ENCODE data around the gene KLHL29. TPM values are rescaled to one million over a fixed set of nuclear protein-coding genes. Genes with fewer than 3 reads are reported as not detected.

The KLHL29 gene
- total RNA-seq, 1 experiment from 2014 or later: 7.7 TPM

- CTCF ChIA-PET: interaction anchor here (0.6 kb wide), 1 partner anchor 1258 kb away, joined by 4 read pairs; no protein-coding TSS in a partner anchor
- Histone ChIP-seq H3K27ac (ENCODE audit: low read length) (no peak overlapping the region), H3K36me3 (ENCODE audit: control insufficient read depth, insufficient read depth, low read length) (no peaks in the 10 kb centered on the region), H3K4me1 (ENCODE audit: control insufficient read depth, insufficient read depth, low read length) (no peaks in the 10 kb centered on the region), H3K4me3 (ENCODE audit: low read depth in 2 of 2, low read length in 2 of 2) (no peak overlapping the region), H3K9me3 (ENCODE audit: control insufficient read depth, insufficient read depth, low read depth, low read length) (no peaks in the 10 kb centered on the region), H3K27me3 (ENCODE audit: control insufficient read depth, insufficient read depth, low read length) (no peaks in the 10 kb centered on the region)
- intact Hi-C loops (cut with micrococcal nuclease; ENCODE audit: unreplicated experiment): no loop called here
- DNase-seq (ENCODE audit: low read depth, low spot score) (no peak), ATAC-seq (no peak)
- POLR2A ChIA-PET: no interaction called here
- TF ChIP-seq CTCF (IDR thresholded peaks at IDR 0.05): no peak
- no peak for TF ChIP-seq SIN3A (IDR thresholded peaks at IDR 0.05; ENCODE audit: borderline replicate concordance, insufficient read depth, low read depth, low read length)
- no peak for TF ChIP-seq POLR2AphosphoS5 (IDR thresholded peaks at IDR 0.05; ENCODE audit: low read depth, low read length)
- no peak for TF ChIP-seq REST (IDR thresholded peaks at IDR 0.05; ENCODE audit: insufficient read depth in 1 of 2, low read depth in 2 of 2, low read length in 1 of 2)
- TF ChIP-seq TCF7L2 (IDR thresholded peaks at IDR 0.05; ENCODE audit: low read depth, low read length): no peak
- BruUV-seq (replicated peaks): no TSS peak
- in situ Hi-C loops (cut with HindIII; ENCODE audit: low pct_unique_long_range_greater_than_20kb, low sequenced_read_pairs): no loop called here
These were observed 299.6 kb downstream of the KLHL29 start for GRCh38 chr2:23684395-23685176.

GRCh38 chr2:23685181-23685580, 300.2 kb downstream of the KLHL29 start:
- Histone ChIP-seq H3K4me1 (ENCODE audit: control insufficient read depth, insufficient read depth, low read length) (no peaks in the 10 kb centered on the region), H3K4me3 (ENCODE audit: low read depth in 2 of 2, low read length in 2 of 2) (no peak overlapping the region), H3K9me3 (ENCODE audit: control insufficient read depth, insufficient read depth, low read depth, low read length) (no peaks in the 10 kb centered on the region), H3K27me3 (ENCODE audit: control insufficient read depth, insufficient read depth, low read length) (no peaks in the 10 kb centered on the region), H3K36me3 (ENCODE audit: control insufficient read depth, insufficient read depth, low read length) (no peaks in the 10 kb centered on the region), H3K27ac (ENCODE audit: low read length) (no peak overlapping the region)
- intact Hi-C loops (cut with micrococcal nuclease; ENCODE audit: unreplicated experiment): no loop called here
- no TSS peak for BruUV-seq (replicated peaks)
- in situ Hi-C loops (cut with HindIII; ENCODE audit: low pct_unique_long_range_greater_than_20kb, low sequenced_read_pairs): no loop called here
- CTCF ChIA-PET: interaction anchor here (0.6 kb wide), 1 partner anchor 1258 kb away, joined by 4 read pairs; no protein-coding TSS in a partner anchor
- DNase-seq (ENCODE audit: low read depth, low spot score): no peak
- ATAC-seq: no peak
- POLR2A ChIA-PET: no interaction called here
- TF ChIP-seq CTCF (IDR thresholded peaks at IDR 0.05) (no peak), TCF7L2 (IDR thresholded peaks at IDR 0.05; ENCODE audit: low read depth, low read length) (no peak), REST (IDR thresholded peaks at IDR 0.05; ENCODE audit: insufficient read depth in 1 of 2, low read depth in 2 of 2, low read length in 1 of 2) (no peak), SIN3A (IDR thresholded peaks at IDR 0.05; ENCODE audit: borderline replicate concordance, insufficient read depth, low read depth, low read length) (no peak), POLR2AphosphoS5 (IDR thresholded peaks at IDR 0.05; ENCODE audit: low read depth, low read length) (no peak)

Data from Panc1 (cell line).